ENCODE measurements around the gene POLR2L. TPM values are rescaled to one million over a fixed set of nuclear protein-coding genes. Genes with fewer than 3 reads are reported as not detected.

Gene POLR2L
- total RNA-seq, 1 donor from 2014 or later, result 53.8 TPM

- no peak overlapping the region for H3K27ac ChIP-seq
- H3K9me3 ChIP-seq, result no peaks in the 10 kb centered on the region
- DNase-seq (ENCODE audit: extremely low spot score in 2 of 2), result no peak
- H3K4me1 ChIP-seq, result peaks cover 59% of the 10 kb centered on the region
- intact Hi-C loops (cut with DNase I), result no loop called here
- H3K27me3 ChIP-seq, result no peaks in the 10 kb centered on the region
- peaks cover 0 to 27% of the 10 kb centered on the region in 2 donors for H3K36me3 ChIP-seq
- peak overlapping the region; percentile 33 to 36 for H3K4me3 ChIP-seq
- TF ChIP-seq POLR2A (IDR thresholded peaks at IDR 0.05), result no peak
Measured at GRCh38 chr11:827146-827896, 15.0 kb downstream of the POLR2L start.

- peaks cover 59% of the 10 kb centered on the region for H3K4me1 ChIP-seq
Measured at GRCh38 chr11:826836-827145, 15.5 kb downstream of the POLR2L start.

GRCh38 chr11:826227-826621, 16.1 kb downstream of the POLR2L start:
- Histone ChIP-seq H3K4me1 (peaks cover 59% of the 10 kb centered on the region), H3K4me3 (no peak overlapping the region)
- intact Hi-C loops (cut with DNase I), result no loop called here

More at GRCh38 chr11:826836-827145, 15.5 kb downstream of the POLR2L start:
- Histone ChIP-seq H3K27ac (no peak overlapping the region), H3K4me3 (peak overlapping the region; percentile 33 to 36), H3K27me3 (no peaks in the 10 kb centered on the region), H3K36me3 (peaks cover 0 to 28% of the 10 kb centered on the region in 2 donors), H3K9me3 (no peaks in the 10 kb centered on the region)
- no peak for DNase-seq (ENCODE audit: extremely low spot score in 2 of 2)
- intact Hi-C loops (cut with DNase I), result no loop called here
- TF ChIP-seq POLR2AphosphoS5 (IDR thresholded peaks at IDR 0.05; ENCODE audit: insufficient read depth in 1 of 2, low read depth in 1 of 2) (no peak), CTCF (IDR thresholded peaks at IDR 0.05) (no peak), POLR2A (IDR thresholded peaks at IDR 0.05) (no peak)

GRCh38 chr11:825366-826226, 16.7 kb downstream of the POLR2L start:
- Histone ChIP-seq H3K27ac (no peak overlapping the region), H3K9me3 (no peaks in the 10 kb centered on the region), H3K4me1 (peaks cover 59% of the 10 kb centered on the region), H3K36me3 (peaks cover 0 to 28% of the 10 kb centered on the region in 2 donors), H3K4me3 (no peak overlapping the region), H3K27me3 (no peaks in the 10 kb centered on the region)
- intact Hi-C loops (cut with DNase I), result no loop called here
- DNase-seq (ENCODE audit: extremely low spot score in 2 of 2), result no peak
- TF ChIP-seq POLR2A (IDR thresholded peaks at IDR 0.05) (no peak), POLR2AphosphoS5 (IDR thresholded peaks at IDR 0.05; ENCODE audit: insufficient read depth in 1 of 2, low read depth in 1 of 2) (no peak), CTCF (IDR thresholded peaks at IDR 0.05) (no peak)

More at GRCh38 chr11:826227-826621, 16.1 kb downstream of the POLR2L start:
- DNase-seq (ENCODE audit: extremely low spot score in 2 of 2), result no peak
- TF ChIP-seq POLR2A (IDR thresholded peaks at IDR 0.05) (no peak), CTCF (IDR thresholded peaks at IDR 0.05) (no peak), POLR2AphosphoS5 (IDR thresholded peaks at IDR 0.05; ENCODE audit: insufficient read depth in 1 of 2, low read depth in 1 of 2) (no peak)
- H3K27ac ChIP-seq, result no peak overlapping the region
- H3K36me3 ChIP-seq, result peaks cover 0 to 28% of the 10 kb centered on the region in 2 donors
- no peaks in the 10 kb centered on the region for H3K27me3 ChIP-seq
- no peaks in the 10 kb centered on the region for H3K9me3 ChIP-seq

GRCh38 chr11:824942-825341, 17.4 kb downstream of the POLR2L start:
- peaks cover 58% of the 10 kb centered on the region for H3K4me1 ChIP-seq
- peaks cover 0 to 28% of the 10 kb centered on the region in 2 donors for H3K36me3 ChIP-seq
- no peaks in the 10 kb centered on the region for H3K9me3 ChIP-seq
- no peak for DNase-seq (ENCODE audit: extremely low spot score in 2 of 2)
- H3K4me3 ChIP-seq, result no peak overlapping the region
- H3K27ac ChIP-seq, result no peak overlapping the region
- no peaks in the 10 kb centered on the region for H3K27me3 ChIP-seq
- intact Hi-C loops (cut with DNase I), result no loop called here
- TF ChIP-seq POLR2AphosphoS5 (IDR thresholded peaks at IDR 0.05; ENCODE audit: insufficient read depth in 1 of 2, low read depth in 1 of 2), result no peak
- no peak for TF ChIP-seq POLR2A (IDR thresholded peaks at IDR 0.05)
- TF ChIP-seq CTCF (IDR thresholded peaks at IDR 0.05), result no peak
